Astrocyte of the spinal cord (primary cell): Measurements from ENCODE around the gene HSPA12A.

Source experiments
- DNase-seq: peaks from one replicate; pipeline ENCODE4 v3.0.0; 2011; ENCODE audit warnings: low read depth, low spot score
- H3K4me3 ChIP-seq: 2 replicates; pipeline ENCODE4 v1.5.1; 2011; ENCODE audit warnings: low read depth, mild to moderate bottlenecking, low read length, moderate library complexity
- in situ Hi-C: cut with HindIII; loops from 2 replicates; pipeline ENCODE4 v1.10.0; 2017; ENCODE audit warnings: low sequenced_read_pairs
- TF ChIP-seq, protein P1 (sequence below): IDR thresholded peaks from 2 replicates; pipeline ENCODE4 v1.5.1; 2012; ENCODE audit warnings: low read depth, mild to moderate bottlenecking, low read length, inconsistent platforms

Gene HSPA12A

DNA sequence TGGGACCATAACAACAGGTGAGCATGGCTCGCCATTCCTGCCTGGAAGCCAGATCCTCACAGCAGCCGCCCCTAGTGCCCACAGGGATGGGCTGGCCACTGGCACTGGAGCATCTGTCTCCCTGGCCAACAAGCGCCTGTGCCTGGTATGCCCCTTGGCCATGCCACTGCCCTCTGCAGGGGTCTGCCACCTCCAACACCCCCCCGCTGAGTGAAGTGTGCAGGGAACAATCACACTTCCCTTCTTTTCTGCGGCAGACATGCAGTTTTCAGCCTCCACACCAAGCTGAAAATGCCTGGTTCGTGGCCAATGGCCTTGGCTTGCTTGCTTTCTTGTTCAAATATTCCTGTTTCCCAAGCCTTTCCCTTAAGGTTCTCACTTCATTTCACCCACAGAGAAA lies 50.7 kb downstream of the HSPA12A start:
- TF ChIP-seq, protein P1, sequence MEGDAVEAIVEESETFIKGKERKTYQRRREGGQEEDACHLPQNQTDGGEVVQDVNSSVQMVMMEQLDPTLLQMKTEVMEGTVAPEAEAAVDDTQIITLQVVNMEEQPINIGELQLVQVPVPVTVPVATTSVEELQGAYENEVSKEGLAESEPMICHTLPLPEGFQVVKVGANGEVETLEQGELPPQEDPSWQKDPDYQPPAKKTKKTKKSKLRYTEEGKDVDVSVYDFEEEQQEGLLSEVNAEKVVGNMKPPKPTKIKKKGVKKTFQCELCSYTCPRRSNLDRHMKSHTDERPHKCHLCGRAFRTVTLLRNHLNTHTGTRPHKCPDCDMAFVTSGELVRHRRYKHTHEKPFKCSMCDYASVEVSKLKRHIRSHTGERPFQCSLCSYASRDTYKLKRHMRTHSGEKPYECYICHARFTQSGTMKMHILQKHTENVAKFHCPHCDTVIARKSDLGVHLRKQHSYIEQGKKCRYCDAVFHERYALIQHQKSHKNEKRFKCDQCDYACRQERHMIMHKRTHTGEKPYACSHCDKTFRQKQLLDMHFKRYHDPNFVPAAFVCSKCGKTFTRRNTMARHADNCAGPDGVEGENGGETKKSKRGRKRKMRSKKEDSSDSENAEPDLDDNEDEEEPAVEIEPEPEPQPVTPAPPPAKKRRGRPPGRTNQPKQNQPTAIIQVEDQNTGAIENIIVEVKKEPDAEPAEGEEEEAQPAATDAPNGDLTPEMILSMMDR = no peak
- DNase-seq = no peak

DNA sequence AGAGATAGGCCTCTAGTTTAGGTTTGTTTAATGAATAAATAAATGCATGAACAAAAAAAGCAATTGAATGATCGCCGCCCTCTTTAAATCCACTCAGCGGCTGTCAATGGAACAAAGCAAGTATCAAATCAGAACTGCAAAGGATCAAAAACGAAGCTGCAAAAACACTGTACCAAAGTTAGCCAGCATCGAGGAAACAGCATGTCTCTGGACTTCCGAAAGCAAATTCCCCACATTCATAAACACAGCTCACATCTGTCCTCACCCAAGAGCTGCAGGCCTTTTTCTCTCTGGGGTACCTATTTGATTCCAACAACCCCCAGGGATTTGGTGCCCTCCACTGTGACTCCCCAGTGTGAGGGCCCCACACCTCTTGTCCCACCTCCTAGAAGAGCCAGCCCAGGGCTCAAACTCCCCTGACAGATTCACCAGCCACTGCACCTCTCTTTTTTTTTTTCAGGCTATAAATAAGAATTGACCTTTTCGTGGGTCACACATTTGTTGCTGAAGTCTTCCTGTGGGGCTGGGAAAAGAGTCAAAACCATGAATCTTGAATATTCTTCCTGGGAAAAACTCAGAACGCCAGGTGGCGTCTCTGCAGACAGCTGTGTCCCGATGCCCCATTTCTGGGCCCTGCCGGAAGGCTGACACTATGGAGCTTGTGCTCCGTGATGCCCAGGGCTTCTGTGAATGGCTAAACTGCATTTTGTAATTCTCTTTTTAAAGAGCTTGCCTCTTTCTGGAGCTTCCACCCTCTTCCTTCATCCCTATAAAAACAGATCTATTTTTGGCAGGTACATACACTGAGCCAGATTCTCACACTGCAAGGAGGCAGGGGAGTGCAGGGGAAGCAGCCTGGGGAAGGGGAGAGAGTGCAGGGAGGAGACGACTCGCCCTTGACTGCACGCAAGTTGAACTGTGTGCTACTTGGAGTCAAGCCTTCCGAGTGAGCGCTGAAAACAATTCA lies 51.7 kb downstream of the HSPA12A start:
- TF ChIP-seq, protein P1 = peak; percentile 42
- no peak overlapping the region for H3K4me3 ChIP-seq
- in situ Hi-C loops = no loop called here
- DNase-seq = peak; percentile 22

More for the DNA sequence above, 50.7 kb downstream of the HSPA12A start:
- in situ Hi-C loops = no loop called here
- H3K4me3 ChIP-seq = no peak overlapping the region

DNA sequence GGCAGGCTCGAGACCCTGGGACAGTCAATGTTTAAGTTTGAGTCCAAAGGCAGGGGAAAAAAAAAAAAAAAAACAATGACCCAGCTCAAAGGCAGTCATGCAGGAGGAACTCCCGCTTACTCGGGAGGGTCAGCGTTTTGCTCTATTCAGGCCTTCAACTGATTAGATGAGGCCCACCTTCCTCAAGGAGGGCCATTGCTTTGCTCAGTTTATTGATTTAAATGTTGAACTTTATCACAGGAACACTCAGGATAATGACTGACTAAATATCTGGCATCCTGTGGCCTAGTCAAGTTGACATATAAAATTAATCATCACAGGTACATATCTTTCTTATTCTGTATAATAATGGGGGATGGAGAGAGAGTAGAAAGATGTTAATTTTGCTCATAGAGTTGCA lies 52.6 kb downstream of the HSPA12A start:
- DNase-seq = no peak
- TF ChIP-seq, protein P1 = no peak
- H3K4me3 ChIP-seq = no peak overlapping the region
- in situ Hi-C loops = no loop called here

DNA sequence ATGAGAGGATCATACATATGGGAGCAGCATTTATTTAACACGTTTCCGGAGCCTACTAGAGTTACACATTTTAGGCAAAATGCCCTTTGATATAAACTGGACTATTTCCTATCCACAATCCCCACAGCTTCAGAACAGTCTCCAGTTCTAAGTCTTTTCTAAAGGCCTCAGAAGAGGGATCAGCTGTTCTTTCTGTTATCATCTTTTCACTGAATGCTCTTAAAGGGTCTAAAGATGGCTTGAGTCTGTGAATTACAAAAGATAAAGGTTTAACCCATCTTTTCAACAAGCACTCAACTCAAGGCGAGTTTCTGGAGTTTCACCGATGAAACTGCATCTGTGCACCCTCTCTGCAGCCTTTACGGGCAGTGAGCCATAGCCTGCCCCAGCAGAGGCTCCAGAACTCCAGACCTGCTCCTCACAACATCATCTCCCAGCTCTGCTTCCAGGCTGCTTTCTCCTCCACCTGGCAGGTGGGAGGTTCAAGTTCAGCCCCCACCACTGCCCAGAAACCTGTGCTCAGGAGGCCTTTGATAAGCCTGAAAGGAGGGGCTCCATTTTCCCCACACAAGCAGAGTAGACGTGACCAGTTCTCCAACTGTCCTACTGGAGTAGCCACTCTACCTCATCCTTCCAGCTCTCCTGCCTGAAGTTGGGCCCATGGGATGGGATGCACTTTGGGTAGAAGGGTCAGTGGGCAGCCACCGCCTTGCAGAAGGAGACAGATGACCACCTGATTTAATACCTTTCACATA lies 53.4 kb downstream of the HSPA12A start:
- in situ Hi-C loops = no loop called here
- TF ChIP-seq, protein P1 = no peak
- no peak overlapping the region for H3K4me3 ChIP-seq
- DNase-seq = no peak

DNA sequence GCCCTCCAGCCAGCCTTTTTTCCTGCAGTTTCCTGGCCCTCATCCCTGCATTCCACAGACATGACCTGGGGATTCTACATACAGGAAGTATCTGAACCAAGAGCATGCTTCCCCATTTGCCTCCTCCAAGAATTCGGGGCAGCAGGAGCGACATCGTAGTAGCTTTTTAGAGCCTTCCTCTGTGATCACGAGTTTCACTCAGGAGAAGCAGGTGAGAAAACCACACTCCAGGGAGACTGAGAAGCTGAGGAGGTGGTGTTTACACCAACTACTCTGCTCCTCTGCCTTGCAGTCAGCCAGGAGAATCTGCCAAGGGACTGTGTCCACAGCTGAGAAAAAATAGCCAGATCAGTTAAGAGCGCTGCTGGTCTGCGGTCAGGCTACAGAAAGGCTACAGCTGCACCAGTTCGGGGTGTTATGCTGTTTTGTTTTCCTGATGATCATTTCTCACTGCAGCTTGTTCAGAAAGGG lies 54.1 kb downstream of the HSPA12A start:
- DNase-seq = peak; percentile 15
- no peak overlapping the region for H3K4me3 ChIP-seq
- TF ChIP-seq, protein P1 = no peak
- in situ Hi-C loops = no loop called here

DNA sequence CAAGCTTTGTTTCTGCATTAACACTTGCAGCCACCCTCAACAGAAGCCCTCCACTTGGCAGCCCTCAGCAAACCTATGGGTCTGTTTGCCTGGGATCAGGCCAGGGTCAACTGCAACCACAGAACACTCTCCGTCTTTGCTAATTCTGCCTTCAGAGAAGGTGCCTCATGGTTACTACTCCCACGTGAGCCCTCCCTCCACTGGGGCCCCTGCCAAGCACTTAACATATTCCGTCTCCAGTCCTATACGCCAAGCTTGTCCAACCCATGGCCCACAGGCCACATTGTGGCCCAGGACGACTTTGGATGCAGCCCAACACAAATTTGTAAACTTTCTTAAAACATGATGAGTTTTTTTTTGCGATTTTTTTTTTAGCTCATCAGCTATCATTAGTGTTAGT lies 54.7 kb downstream of the HSPA12A start:
- no peak overlapping the region for H3K4me3 ChIP-seq
- in situ Hi-C loops = no loop called here
- DNase-seq = no peak
- TF ChIP-seq, protein P1 = no peak
